ENCODE measurements around the gene SUMO3. TPM values are rescaled to one million over a fixed set of nuclear protein-coding genes. Genes with fewer than 3 reads are reported as not detected.

Gene SUMO3
- total RNA-seq (2022; extraction: Qiagen RNA extraction): 58.3 to 69.9 TPM (median 66.1 TPM) in 5 replicates

GRCh38 chr21:44817914-44818639 is at the start of gene SUMO3:
TSS of gene SUMO3 (minus strand) at chr21:44818062. CDS start at chr21:44817968, 94 bp downstream.

GRCh38 chr21:44801468-44802395 is 16.1 kb downstream of the SUMO3 start, which contains the start of gene UBE2G2:
TSS of gene UBE2G2 (minus strand) at chr21:44801820. CDS start at chr21:44801748, 72 bp downstream.

Other genes starting within 250 kb of the SUMO3 start
- gene KRTAP10-4, start 244.3 kb downstream of the SUMO3 start, total RNA-seq (2022; extraction: Qiagen RNA extraction): not detected in 5 replicates
- gene KRTAP10-5, start 237.5 kb downstream of the SUMO3 start, total RNA-seq (2022; extraction: Qiagen RNA extraction): not detected in 5 replicates
- not detected in 5 replicates for gene KRTAP10-6, start 225.6 kb downstream of the SUMO3 start, total RNA-seq (2022; extraction: Qiagen RNA extraction)
- not detected in 5 replicates for gene KRTAP10-7, start 217.5 kb downstream of the SUMO3 start, total RNA-seq (2022; extraction: Qiagen RNA extraction)
- not detected in 5 replicates for gene KRTAP10-8, start 206.0 kb downstream of the SUMO3 start, total RNA-seq (2022; extraction: Qiagen RNA extraction)
- not detected in 5 replicates for gene KRTAP10-9, start 191.0 kb downstream of the SUMO3 start, total RNA-seq (2022; extraction: Qiagen RNA extraction)
- gene KRTAP10-10, start 180.7 kb downstream of the SUMO3 start, total RNA-seq (2022; extraction: Qiagen RNA extraction): not detected in 5 replicates
- gene KRTAP10-11, start 171.6 kb downstream of the SUMO3 start, total RNA-seq (2022; extraction: Qiagen RNA extraction): not detected in 5 replicates
- not detected in 5 replicates for gene KRTAP12-4, start 163.4 kb downstream of the SUMO3 start, total RNA-seq (2022; extraction: Qiagen RNA extraction)
- gene KRTAP12-3, start 160.1 kb downstream of the SUMO3 start, total RNA-seq (2022; extraction: Qiagen RNA extraction): not detected in 5 replicates
- gene KRTAP12-2, start 151.1 kb downstream of the SUMO3 start, total RNA-seq (2022; extraction: Qiagen RNA extraction): not detected in 5 replicates
- gene KRTAP12-1, start 135.9 kb downstream of the SUMO3 start, total RNA-seq (2022; extraction: Qiagen RNA extraction): not detected in 5 replicates
- not detected in 5 replicates for gene KRTAP10-12, start 120.9 kb downstream of the SUMO3 start, total RNA-seq (2022; extraction: Qiagen RNA extraction)
- not detected in 5 replicates for gene TSPEAR, start 106.5 kb downstream of the SUMO3 start, total RNA-seq (2022; extraction: Qiagen RNA extraction)
- 28.2 to 37.2 TPM (median 34.3 TPM) in 5 replicates for gene UBE2G2, start 16.2 kb downstream of the SUMO3 start, total RNA-seq (2022; extraction: Qiagen RNA extraction)
- gene PTTG1IP, start 55.6 kb upstream of the SUMO3 start, total RNA-seq (2022; extraction: Qiagen RNA extraction): 94.0 to 104 TPM (median 98.7 TPM) in 5 replicates
- gene ITGB2, start 102.8 kb upstream of the SUMO3 start, total RNA-seq (2022; extraction: Qiagen RNA extraction): 0.55 to 0.77 TPM (median 0.66 TPM) in 5 replicates
- 36.5 to 58.3 TPM (median 56.7 TPM) in 5 replicates for gene SLX9, start 122.0 kb upstream of the SUMO3 start, total RNA-seq (2022; extraction: Qiagen RNA extraction)